Cardiac ventricle fibroblast (primary cell): ENCODE data around the gene BIRC7. TPM values are rescaled to one million over a fixed set of nuclear protein-coding genes. Genes with fewer than 3 reads are reported as not detected.

Experiments
- total RNA-seq: library from RNA; depleted of rRNA; stranded (reverse); fragments of >200 nt; gene quantifications from 2 replicates; pipeline ENCODE4 v1.2.3, GENCODE V29; 2015

BIRC7 gene, protein sequence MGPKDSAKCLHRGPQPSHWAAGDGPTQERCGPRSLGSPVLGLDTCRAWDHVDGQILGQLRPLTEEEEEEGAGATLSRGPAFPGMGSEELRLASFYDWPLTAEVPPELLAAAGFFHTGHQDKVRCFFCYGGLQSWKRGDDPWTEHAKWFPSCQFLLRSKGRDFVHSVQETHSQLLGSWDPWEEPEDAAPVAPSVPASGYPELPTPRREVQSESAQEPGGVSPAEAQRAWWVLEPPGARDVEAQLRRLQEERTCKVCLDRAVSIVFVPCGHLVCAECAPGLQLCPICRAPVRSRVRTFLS
- total RNA-seq, result not detected in 2 replicates

DNA sequence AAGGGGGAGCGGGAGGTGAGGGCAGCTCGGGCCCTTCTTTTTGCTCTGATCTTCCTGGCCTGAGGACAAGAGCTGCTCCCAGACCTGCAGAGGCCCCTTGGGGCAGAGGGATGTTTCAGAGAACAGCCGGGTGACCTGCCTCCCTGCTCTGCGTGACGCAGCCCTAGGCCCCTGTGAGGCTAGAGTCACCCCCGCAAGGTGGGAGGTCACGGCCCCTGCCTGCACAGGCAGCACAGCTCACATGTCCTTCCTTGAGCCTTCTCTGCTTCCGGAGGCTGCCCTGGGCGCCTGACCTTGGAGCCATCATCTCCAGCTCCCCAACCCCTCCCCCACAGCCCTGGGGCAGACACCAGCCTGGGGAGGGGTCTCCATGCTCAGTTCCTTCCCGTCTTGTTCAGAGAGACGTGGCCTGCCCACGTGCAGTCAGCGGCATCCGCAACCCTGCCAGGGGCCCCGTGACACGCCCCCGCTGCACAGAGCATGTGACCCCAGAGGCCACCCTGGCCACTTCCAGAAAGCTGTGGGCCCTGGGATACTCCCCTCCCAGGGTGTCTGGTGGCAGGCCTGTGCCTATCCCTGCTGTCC lies at the start of gene BIRC7:
BIRC7 (plus strand) TSS at position 507 of the 585 bp plus-strand sequence. CDS start 192 bp downstream, outside the sequence.

DNA sequence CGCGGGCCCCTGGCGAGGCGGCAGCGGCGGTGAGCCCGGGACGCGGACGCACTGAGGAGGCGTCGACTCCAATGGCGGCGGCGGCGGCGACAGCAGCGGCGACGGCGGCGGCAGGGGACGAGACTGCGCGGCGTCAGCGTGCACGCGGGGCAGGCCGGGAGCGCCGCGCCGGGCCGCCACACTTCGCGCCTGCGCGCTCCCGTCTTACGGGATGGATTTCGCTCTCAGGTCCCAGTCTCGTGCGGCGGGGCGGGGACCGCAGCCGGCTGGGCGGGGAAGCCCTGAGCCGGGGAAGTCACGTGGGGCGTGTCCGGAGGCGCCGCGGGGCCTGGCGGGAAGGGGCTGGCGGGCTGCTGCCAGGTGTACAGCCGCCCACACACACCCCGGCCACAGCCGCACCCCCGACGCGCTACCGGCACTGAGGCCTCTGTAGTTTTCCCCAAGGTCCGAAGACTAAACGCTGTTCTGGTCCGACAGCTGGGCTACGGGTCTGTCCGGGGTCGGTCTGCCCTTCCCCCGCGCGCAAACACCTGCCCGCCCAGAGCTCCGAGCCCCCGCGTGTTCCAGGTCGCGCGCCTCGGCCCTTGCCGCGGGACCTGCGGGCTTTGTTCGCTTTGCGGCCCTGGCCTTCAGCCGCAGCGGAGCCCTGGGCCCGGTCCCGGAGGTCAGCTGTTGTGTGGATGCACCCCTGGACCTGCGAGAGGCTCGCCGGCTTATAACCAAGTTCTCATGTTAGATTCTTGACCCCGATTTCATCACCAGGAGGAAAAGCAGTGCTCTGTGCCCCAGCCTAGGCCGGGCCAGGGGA lies 19.5 kb upstream of the BIRC7 start, which contains the start of gene YTHDF1:
YTHDF1 (minus strand) TSS at position 91 of the 808 bp plus-strand sequence. CDS start 239 bp downstream, outside the sequence.

DNA sequence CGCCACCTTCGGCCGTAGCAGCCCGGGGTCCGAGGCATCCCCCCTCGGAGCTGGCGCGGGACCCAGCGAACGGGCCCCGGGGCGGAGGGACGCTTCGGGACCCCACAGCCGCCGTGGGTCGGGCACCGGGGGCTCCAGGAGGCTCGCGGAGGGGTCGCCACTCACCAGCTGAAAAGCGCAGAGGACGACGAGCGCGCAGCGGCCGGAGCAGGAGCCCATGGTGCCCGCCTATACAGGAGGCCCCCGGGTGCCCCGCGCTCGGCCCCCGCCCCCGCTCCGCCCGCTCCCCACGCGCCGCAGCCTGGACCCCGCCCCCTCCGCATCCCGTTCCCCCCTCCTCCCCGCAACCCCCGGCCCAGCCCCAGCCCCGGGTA lies 18.5 kb downstream of the BIRC7 start, which contains the start of gene NKAIN4:
NKAIN4 (minus strand) TSS at position 232 of the 374 bp plus-strand sequence; CDS start at position 219, 13 bp downstream.

DNA sequence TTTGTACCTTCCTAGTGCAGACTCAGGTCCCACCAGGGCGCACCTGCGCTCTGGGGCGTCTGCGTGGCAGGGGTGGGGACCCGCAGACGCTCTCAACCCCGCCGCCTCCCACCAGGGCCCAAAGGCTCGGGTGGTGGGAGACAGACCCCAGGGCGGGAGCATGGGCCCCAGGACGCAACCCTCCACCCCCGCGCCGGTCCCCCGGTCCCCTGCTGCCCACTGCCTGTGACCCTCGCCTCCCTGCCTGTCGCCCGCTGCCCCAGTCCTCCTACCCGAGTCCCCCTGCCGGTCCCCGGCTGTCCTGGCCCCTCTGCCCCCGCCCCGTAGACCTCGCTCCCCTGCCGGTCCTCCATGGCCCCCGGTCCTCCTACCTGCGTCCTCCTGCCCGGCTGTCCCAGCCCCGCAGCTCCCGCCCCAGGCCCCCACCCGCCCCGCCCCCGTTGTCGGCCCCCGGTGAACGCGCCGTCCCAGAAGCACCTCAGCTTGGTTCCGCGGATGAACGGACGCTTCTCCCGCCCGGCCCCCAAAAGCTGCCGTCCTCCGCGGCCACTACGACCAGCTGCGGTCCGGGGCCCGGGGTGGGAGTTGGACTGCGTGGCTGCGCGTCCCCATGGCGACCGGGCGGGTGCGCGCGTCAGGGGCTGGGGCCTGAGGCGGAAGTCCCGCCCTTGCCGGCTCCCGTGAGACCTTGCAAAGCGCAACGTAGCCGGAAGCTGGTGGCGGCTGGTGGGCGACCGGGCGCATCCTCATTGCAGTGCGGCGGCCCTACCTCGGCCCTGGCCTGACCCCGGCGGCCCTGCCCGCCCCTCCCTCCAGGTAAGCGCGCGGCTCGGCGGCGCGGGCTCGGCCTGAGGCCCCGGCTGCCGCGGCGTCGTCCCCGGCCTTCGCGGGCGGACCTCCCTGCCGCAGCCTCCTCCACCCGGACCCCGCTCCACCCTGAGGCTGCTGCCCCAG lies 36.7 kb downstream of the BIRC7 start, which contains the start of gene ARFGAP1:
ARFGAP1 (plus strand) TSS at position 709 of the 954 bp plus-strand sequence. CDS start 2,768 bp downstream, outside the sequence.

Other genes with a start within 250 kb of the BIRC7 start
- not detected in 2 replicates for gene BHLHE23, start 228.9 kb upstream of the BIRC7 start, total RNA-seq
- 20.0 and 24.5 TPM in 2 replicates for gene YTHDF1, start 19.8 kb upstream of the BIRC7 start, total RNA-seq
- not detected in 2 replicates for gene NKAIN4, start 18.6 kb downstream of the BIRC7 start, total RNA-seq
- 53.1 and 55.0 TPM in 2 replicates for gene ARFGAP1, start 36.9 kb downstream of the BIRC7 start, total RNA-seq
- not detected in 2 replicates for gene COL20A1, start 57.3 kb downstream of the BIRC7 start, total RNA-seq
- gene CHRNA4, start 125.4 kb downstream of the BIRC7 start, total RNA-seq, result 0.05 TPM in 1 of 2 replicates, not detected in the other
- gene KCNQ2, start 236.8 kb downstream of the BIRC7 start, total RNA-seq, result not detected in 2 replicates